HG03432 (cell line): ENCODE measurements around the gene IQSEC1.
A peak's percentile ranks its signal among the peaks of the same experiment; 100 is the strongest.

ENCODE experiments used
- ATAC-seq: cut with Tn5 transposase; IDR thresholded peaks from one replicate; pipeline ENCODE4 v1.9.1; 2021; ENCODE audit warnings: mild to moderate bottlenecking, moderate library complexity; ENCODE audit not compliant: unreplicated experiment

IQSEC1 gene

DNA sequence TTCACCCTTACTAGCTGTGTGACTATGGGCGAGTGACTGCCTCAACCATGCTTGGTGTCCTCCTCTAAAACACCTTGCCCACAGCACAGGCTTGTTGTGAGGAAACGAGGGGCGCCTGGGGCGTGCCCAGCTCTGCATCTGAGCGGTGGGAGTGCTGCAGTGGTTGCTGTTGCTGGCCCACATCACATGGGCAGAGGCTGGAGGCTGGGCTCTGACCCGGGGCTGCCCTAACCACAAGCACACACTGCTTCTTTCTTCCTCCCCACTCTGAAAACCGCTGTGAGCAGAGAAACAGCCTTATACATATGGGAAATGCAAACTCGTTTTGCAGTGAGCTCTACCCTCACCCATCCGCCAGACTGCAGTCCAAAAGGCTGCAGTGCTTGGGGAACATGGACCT is 157.1 kb downstream of the IQSEC1 start:
- ATAC-seq, result peak; percentile 60

DNA sequence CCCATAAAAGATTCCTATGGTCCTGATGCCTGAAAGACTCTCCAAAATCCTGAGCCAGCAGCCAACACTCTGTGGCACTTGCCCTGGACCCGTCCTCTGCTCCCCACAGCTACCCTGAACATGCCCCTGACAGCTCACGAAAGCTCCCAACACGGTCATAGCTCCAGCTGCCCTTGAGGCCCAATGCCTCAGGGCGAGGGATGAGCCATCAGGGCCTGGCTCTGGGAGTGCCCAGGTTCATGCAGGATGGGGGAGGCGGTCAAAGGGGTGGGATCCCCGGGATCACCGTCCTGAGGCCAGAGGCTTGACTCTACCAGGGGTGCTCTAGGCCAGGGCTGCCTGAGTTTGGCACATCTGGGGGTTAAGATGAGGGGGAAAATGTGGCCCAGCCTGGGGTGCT is 159.1 kb downstream of the IQSEC1 start:
- no peak for ATAC-seq

DNA sequence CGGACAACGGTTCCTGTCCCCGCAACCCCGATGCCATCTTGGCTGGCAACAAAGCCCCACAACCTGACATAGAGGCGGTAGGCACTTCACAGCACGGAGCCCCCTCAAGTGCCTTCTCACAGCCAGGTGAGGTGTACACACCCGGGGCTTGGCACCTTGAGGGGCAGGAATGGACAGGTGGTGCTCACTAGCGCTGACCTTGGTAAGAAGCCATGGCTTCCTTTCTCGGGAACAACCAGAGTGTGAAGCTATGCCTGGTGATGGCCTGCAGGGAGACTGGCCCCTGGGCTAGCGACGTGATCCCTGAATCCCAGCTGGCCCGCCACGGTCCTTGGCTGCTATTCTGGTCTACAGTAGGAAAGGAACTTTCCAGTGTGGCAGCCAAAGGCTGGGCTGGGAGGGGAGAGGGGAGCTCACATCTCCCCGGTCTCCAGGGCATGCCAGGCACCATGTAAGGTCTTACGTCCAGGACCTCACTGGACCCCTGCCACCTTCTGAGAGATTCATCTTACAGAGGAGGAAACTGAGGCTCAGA is 161.3 kb downstream of the IQSEC1 start:
- ATAC-seq, result no peak

DNA sequence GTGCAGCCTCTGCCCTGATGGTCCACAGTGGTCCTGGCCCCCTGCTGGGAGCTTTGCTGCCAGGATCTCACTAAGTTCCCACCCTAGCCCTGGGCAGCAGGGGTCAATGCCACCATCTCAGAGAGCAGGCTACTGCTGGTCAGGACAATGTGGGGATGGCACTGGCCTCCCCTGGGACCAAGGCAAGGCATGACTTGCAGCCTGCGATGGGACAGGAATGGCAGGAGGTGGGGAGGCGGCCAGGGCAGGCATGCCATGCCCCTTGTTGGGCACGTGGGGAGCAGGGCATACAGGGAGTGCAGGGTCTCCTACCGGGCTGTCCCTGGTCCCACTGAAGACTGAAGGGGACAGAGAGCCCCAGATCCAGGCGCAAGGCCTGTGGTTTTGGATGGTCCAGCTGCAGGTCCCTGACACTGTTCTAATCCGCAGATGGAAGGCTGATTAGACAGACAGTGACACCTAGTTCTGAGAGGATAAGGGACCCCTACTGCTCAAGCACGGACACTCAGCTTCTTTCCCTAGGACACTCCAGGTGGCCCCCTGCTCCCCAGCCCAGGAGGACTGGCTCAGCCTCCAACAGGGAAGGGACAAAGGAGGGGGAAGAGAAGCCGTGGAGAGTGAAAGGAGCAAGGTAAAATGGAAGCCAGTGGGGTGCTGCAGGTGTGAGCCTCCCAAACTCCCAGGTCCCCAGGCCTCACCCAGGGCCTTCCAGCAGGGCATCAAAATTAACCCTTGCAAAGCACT is 162.7 kb downstream of the IQSEC1 start:
- no peak for ATAC-seq

DNA sequence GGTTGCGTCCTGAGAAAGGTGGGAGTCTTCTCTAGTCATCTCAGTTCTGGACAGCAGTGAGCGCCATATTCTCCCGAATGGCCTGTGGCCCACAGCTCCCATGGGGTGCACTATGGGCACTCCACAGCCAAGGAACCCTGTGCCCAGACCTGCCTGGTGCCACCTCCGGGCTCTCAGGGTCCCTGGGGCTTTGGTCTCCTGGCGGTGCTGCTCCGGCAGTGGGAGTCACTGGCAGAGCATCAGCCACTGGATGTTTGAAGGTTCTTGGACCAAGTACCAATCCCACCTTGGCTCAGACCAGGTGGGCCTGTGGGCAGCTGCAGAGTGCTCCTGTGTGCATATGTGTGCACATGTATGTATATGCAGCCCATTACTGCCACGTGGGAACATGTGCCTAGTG is 163.5 kb downstream of the IQSEC1 start:
- ATAC-seq, result no peak

DNA sequence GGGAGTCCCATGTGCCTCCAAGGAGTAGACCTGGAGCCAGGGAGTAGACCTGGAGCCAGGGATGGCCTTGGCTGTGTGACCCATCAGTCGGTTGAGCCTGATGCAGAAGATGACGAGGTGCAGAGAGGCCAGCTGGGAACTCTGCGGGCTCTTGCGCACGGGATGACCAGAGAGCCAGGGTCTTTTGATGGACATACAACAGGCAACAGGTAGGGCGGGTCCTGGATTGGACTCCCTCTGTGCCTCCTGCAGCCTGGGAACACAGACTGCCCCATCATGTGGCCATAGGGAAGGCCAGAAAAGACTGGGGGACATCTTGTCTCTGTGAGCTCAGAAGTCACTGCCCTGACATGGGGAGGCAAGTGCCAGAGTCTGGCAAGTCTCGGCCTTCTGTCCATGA is 164.4 kb downstream of the IQSEC1 start:
- ATAC-seq, result no peak

DNA sequence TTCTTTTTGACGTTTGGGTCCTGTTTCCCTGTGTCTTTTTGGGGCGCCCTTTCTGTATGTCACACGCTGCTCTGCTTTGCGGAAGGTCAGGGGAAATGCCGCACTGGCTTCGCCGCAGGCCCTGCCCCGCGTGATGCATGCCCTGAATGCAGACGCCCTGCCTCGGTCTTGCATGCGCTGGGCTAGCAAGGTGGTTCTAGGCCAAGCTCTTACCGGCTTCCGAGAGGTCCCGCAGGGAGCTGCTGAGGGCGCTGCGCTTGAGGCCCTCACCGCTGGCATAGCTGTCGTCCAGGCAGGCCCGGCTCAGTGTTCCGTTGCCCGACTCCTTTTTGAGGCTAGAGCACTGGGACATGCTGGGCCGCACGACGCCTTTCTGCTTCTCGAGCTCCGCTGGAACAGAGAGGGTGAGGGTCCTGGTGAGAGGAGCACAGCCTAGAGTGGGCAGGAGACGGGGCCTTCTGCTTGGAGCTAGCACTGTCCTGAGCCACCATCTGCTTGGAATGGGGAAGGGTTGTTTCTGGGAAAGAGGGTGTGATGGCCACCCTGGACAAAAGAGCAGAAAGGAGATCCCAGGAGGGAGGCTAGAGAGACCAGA is 165.0 kb downstream of the IQSEC1 start:
- ATAC-seq, result no peak

DNA sequence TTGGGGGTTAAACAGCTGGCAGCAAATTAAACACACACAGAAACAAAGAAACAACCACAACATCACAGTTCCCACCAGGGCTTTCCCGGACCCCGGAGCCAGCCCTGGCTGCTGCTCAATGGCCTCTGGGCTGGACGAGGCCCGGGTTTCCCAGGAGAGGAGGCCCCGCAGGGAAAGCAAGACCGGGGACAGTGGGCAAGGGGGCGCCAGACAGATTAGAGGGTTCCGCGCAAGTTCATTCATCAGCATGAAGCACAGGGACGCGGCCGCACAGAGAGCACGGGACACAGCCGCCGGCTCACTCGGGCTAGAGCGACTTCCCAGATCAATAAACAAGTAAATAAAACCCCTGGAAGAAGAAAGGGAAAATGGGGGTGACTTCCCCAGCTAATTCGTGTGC is 165.5 kb downstream of the IQSEC1 start:
- ATAC-seq, result no peak

DNA sequence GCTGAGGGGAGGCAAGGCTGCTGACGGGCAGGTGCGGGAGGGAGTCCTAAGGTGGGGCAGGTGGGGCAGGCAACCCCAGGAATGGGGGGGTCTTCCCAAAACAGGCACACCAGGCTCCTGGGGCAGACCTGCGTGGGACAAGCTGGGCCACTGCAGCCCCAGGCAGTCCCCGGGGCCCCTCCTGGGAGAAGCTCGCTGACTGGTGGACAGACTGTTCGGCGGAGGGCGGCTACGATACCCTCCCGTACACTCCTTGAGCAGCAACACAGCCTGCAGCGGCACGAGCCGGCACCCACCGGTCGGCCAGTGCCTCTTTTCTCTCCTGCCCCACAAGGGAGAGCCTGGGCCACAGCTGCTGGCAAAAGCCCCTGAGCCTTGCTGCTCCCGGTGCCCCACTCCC is 165.9 kb downstream of the IQSEC1 start:
- no peak for ATAC-seq

DNA sequence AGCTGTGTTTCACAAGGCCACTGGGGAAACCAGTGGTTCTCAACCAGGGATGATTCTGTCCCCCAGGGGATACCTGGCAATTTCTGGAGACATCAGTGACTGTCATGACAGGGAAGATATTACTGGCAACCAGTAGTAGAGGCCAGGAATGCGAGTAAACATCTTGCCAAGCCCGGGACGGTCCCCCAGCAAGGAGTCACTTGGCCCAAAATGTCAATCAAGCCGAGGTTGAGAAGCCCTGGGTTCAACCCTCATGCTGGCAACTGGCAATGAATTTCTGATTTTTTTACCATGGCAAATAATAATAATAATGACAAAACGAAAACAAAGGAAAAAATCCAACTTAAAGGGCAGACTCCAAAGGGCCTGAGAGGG is 166.3 kb downstream of the IQSEC1 start:
- ATAC-seq, result no peak

DNA sequence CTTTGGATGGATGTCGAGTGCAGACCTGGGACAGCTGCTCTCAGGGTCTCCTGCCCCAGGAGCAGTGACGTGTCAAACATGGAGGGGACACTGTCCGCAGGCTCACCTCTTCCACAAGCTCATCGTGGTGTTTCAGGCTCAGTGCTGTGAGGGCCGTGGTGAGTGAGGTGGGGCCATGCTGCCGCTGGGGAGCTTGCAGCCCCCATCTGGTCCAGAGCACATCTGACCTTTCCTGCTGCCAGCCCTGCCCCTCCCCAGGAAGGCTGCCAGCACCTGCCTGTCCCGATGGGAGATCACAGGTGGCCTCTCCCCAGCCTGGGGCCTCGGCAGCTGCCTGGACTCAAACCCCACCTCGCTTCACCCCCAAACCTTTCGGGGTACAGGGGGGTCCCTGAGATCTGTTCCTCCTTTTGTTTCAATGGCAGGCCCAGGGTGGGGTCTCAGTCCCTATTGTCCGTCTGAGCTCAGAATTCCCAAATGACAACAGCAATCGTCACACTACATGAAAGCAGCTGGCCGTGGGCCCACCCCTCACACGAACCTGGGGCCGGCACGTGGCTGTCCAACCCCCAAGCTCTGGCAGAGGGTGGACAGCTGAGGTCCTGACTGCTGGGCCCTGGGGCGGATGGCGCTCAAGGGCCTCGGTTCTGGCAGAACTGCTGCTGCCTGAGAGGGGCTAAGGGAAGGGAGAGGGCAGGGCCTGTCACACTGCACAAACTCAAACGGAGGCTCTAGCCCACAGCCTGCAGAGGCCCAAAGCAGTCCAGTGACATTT is 166.9 kb downstream of the IQSEC1 start:
- no peak for ATAC-seq

DNA sequence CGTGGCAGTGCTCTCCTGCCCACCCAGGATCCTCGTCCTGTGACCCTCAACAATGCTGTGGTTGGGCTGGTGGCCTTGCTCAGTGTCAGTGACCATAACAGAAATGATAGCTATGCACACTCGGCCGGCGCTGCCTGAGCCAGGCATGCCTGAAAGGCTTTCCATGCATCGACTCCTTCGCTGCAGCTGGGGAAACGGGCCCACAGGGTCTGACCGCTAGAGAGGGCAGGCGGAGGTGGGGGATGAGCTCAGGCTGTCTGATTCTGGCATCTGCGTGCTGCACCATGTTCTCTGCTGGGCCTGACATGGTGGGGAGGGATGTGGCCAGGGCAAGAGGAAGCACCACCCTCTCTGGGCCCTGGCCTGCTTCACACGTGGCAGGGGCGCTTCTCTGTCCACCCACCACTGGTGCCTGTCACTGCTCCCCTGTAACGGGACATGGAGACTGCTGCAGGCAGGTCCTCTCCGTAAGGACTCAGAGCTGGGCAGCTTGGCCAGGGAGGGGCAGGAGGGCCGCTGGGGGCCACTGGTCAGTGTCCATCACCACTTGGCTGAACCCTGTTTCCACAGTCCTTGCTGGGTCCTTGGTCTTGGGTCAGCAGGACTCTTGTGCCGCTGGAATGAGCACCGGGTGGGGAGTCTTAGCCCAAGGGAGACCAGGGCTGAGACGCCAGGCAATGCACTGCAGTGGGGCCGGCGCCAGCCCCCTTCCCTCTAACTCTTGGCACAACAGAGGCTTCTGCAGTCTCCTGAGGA is 167.7 kb downstream of the IQSEC1 start:
- no peak for ATAC-seq

DNA sequence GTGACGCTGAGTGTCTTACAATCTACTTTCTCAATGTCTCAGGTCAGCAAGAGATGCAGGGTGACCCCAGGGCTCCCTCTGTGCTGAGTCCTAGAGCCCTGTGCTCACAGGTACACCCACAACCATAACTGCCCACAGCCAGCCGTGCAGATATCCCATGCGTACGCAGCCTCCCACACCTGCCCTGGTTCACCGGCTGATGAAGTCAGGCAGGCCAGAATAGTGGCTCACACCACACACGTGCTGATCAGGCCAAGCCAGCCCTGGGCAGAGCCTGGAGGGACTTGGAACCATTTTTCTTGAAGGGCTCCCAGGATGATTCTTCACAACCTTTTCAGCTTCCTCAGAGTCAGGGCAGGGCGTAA is 168.3 kb downstream of the IQSEC1 start:
- ATAC-seq, result no peak

DNA sequence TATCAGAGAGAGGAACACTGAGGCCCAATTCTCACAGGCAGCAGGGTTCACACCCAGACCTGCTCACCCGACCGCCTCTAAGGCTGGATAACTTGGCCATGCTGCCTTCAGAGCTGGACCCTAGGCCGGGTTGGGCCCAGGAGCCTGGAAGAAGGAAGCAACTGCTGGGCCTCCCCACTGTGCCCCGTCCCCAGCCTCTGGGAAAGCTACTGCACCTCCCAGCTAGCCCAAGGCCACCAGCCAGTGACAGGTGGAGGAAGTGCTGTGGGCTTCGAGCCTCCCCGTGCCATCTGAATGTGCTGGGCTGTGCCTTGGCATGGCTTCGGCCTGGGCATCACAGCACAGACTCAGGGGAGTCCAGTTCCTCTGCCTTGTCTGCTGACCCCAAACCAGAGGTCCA is 169.3 kb downstream of the IQSEC1 start:
- no peak for ATAC-seq

DNA sequence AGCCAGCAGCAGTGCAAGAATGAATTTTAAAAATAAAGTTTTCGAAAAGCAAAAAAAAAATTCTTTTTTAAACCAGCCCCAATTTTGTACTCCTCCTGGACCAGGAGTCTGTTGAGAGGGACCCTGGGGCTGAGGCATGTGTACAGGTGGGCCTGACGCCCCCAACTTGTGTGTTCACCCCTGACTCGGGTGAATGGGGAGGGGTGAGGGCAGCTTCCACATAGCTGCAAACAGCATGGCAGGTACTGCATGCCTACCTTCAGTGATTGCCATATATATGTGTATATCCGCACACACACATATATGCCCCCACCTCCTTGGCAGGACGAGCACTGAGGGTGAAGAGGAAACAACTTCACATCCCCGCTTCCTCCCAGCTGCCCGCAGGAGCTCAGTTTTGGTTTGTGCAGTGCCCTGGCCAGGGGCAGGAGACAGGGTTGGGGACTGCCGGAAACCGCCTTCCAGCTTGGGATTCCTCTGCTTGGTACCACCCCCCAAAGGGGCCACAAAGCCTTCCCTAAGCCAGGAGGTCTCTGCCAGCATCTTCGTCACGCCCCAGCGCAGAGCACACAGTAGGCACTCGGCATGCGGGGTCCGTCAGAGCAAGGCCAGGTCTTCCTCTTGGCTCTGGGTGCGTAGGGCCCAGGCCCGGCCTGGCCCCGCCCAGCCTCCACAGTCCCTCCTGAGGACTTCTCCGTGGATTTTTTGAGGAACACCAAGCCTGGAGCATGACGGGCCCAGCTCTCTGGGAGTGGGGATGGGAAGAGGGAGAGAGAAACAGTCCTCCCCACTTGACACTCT is 170.0 kb downstream of the IQSEC1 start:
- ATAC-seq, result no peak

DNA sequence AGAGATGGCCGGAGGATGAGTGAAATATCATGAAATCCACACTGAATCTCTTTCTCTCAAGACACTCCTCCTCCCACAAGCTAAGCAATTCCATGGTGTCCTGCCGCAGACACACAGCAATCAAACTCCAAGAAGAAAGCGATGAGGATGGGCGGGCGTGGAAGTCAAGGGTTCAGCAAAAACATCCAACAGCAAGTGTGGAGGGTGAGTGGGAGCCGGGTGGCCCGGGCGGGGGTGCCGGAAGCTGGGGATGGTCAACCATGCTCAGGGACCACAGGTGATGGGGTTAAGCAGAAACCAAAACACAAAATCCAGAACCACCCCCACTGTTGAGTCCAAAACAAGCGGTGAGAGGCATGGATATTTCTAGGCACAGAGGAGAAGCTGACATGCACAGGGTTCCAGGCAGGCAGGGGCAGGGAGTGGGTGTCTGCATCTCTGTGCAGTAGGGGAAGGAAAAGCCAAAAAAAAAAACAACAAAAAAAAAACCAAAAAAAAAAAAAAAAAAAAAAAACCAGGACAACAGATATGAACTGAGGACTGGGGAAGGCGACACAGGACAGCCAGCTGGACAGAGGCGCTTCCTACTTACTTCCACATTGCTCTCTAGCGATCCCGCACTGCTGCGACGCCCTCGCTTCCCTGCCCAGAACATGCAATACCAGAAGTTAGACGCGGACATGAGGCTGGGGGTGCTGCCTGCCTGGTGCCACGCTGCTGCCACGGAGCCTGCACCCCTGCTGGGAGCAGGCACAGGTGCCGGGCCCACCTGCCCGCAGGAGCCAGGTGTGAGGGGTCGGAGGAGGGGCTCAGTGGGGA is 170.8 kb downstream of the IQSEC1 start:
- no peak for ATAC-seq

DNA sequence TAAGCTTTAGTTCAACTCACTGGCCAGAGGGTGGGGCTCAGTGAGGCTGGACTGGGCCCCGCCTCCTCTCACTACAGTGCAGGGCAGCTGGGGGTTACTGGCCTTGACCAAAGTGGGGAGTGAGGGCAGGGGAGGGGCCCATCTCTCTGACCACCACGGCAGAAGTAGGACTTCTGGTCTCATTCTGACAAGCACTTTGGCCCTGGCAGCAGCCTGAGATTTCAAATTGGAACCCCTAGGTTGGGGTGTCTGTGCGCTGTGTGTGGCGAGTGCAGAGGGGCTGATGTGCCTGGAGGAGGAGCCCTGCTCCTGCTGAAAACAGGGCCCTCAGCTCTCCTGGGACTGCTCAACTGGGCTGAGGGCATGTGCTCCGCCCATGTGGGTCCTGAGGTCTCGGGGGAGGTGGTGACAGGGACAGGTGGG is 171.6 kb downstream of the IQSEC1 start:
- no peak for ATAC-seq

DNA sequence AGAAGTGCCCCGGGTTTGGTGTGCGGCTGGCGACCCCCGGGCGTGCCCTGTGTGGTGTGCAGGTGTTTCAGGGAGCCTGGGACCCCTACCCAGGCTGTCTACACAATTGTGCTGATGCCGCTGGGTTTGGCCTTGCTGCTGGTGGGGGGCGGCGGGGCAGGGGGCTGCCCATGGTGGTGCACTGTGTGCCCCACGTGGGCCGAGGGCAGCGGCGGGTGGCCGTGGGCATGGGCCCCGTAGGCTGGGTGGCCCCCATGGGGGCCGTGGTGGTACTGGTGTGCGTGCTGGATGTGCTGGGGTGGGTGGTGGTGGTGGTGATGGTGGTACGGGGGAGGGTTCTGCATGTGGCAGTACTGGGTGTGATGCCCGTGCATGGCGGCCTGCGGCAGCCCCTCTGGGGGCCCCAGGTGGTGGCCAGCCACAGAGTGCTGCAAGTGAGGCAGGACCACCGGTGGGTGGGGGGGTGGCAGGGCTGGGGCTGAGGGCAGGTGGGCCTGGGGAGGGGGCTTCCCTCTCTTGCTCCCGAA is 172.3 kb downstream of the IQSEC1 start:
- ATAC-seq, result no peak
